ENCODE measurements around the gene MUC5AC. TPM values are rescaled to one million over a fixed set of nuclear protein-coding genes. Genes with fewer than 3 reads are reported as not detected.
"Not testable (repeated sequence)": the region's sequence is repeated elsewhere in the genome, so short reads cannot be mapped to it uniquely, and the experiment has no call there.

MUC5AC gene
- total RNA-seq, 1 donor from 2014 or later = not detected

DNA sequence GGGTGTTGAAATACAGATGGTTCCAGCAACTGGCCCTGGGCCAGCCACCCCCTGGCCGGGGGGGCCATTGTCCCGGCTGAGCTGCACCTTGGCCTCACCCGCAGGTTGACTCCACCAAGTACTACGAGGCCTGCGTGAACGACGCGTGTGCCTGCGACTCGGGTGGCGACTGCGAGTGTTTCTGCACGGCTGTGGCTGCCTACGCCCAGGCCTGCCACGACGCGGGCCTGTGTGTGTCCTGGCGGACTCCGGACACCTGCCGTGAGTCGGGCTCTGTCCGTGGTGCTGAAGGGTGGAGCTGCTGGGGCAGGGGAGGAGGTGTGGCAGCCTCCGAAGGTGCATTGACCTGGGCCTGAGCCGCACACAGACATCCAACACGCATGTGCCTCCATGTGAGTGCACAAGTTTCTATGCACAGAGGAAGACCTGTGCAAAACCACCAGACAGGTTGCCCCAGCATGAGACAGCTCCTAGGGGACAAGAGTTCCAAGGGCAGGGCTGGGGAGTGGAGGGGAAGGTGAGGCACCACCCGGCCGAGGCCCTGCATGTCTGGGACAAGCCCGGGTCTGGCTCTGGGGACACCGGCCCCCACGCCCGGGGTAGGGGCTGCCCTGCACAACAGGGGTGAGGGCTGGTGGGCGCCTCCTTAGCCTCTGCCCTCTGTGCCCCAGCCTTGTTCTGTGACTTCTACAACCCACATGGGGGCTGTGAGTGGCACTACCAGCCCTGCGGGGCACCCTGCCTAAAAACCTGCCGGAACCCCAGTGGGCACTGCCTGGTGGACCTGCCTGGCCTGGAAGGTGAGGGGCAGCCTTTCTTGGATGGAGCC is 81.2 kb downstream of the MUC5AC start:
- Mint-ChIP-seq H3K36me3 (ENCODE audit: low read depth, unreplicated experiment) (no peaks in the 10 kb centered on the region), H3K4me3 (ENCODE audit: unreplicated experiment) (no peak overlapping the region), H3K27ac (ENCODE audit: unreplicated experiment) (no peak overlapping the region), H3K9me3 (ENCODE audit: unreplicated experiment) (peaks cover 6% of the 10 kb centered on the region), H3K4me1 (ENCODE audit: unreplicated experiment) (no peaks in the 10 kb centered on the region), H3K27me3 (ENCODE audit: unreplicated experiment) (peaks cover 16% of the 10 kb centered on the region)
- DNase-seq (ENCODE audit: low spot score) = peak; percentile 52
- TF ChIP-seq CTCF (IDR thresholded peaks at IDR 0.05; ENCODE audit: unreplicated experiment) = no peak

DNA sequence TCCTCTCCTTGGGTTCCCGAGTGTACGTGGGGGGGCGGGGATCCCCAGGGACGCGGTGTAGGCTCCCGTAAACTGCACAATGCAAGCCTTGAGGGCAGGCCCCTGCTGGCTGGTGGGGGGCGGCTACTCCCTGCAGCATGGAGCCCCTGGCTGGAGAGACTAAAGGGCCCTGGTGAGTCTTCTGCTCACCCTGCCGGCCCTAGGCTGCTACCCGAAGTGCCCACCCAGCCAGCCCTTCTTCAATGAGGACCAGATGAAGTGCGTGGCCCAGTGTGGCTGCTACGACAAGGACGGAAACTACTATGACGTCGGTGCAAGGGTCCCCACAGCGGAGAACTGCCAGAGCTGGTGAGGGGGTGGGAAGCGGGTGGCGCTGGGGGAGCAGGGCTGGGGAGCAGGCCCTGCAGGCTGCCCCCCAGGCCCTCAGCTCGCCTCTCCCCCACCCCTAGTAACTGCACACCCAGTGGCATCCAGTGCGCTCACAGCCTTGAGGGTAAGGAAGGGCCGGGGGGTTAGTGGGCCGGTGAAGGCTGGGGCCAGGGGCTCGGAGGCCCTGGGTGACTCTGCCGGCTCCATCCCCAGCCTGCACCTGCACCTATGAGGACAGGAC is 81.9 kb downstream of the MUC5AC start:
- Mint-ChIP-seq H3K36me3 (ENCODE audit: low read depth, unreplicated experiment) (no peaks in the 10 kb centered on the region), H3K27ac (ENCODE audit: unreplicated experiment) (no peak overlapping the region), H3K4me3 (ENCODE audit: unreplicated experiment) (no peak overlapping the region), H3K4me1 (ENCODE audit: unreplicated experiment) (no peaks in the 10 kb centered on the region), H3K27me3 (ENCODE audit: unreplicated experiment) (peaks cover 16% of the 10 kb centered on the region), H3K9me3 (ENCODE audit: unreplicated experiment) (peaks cover 6% of the 10 kb centered on the region)
- no peak for DNase-seq (ENCODE audit: low spot score)
- TF ChIP-seq CTCF (IDR thresholded peaks at IDR 0.05; ENCODE audit: unreplicated experiment) = no peak

- no peak overlapping the region for H3K4me3 Mint-ChIP-seq (ENCODE audit: unreplicated experiment)
- H3K4me1 Mint-ChIP-seq (ENCODE audit: unreplicated experiment) = no peaks in the 10 kb centered on the region
- no peak overlapping the region for H3K27ac Mint-ChIP-seq (ENCODE audit: unreplicated experiment)
- H3K36me3 Mint-ChIP-seq (ENCODE audit: low read depth, unreplicated experiment) = no peaks in the 10 kb centered on the region
- TF ChIP-seq CTCF (IDR thresholded peaks at IDR 0.05; ENCODE audit: unreplicated experiment) = no peak
- DNase-seq (ENCODE audit: low spot score) = no peak
- peaks cover 18% of the 10 kb centered on the region for H3K27me3 Mint-ChIP-seq (ENCODE audit: unreplicated experiment)
- H3K9me3 Mint-ChIP-seq (ENCODE audit: unreplicated experiment) = peaks cover 7% of the 10 kb centered on the region
These were observed 83.0 kb downstream of the MUC5AC start for GRCh38 chr11:1240771-1241170.

DNA sequence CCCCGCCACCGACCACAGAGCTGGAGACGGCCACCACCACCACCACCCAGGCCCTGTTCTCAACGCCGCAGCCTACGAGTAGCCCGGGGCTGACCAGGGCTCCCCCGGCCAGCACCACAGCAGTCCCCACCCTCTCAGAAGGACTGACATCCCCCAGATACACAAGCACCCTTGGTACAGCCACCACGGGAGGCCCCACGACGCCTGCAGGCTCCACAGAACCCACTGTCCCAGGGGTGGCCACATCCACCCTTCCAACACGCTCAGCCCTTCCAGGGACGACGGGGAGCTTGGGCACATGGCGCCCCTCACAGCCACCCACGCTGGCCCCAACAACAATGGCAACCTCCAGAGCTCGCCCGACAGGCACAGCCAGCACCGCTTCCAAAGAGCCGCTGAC is 84.0 kb downstream of the MUC5AC start:
- H3K9me3 Mint-ChIP-seq (ENCODE audit: unreplicated experiment) = peaks cover 11% of the 10 kb centered on the region
- no peak for DNase-seq (ENCODE audit: low spot score)
- H3K27ac Mint-ChIP-seq (ENCODE audit: unreplicated experiment) = no peak overlapping the region
- no peak overlapping the region for H3K4me3 Mint-ChIP-seq (ENCODE audit: unreplicated experiment)
- no peaks in the 10 kb centered on the region for H3K4me1 Mint-ChIP-seq (ENCODE audit: unreplicated experiment)
- peaks cover 4% of the 10 kb centered on the region for H3K36me3 Mint-ChIP-seq (ENCODE audit: low read depth, unreplicated experiment)
- peaks cover 21% of the 10 kb centered on the region for H3K27me3 Mint-ChIP-seq (ENCODE audit: unreplicated experiment)
- no peak for TF ChIP-seq CTCF (IDR thresholded peaks at IDR 0.05; ENCODE audit: unreplicated experiment)

DNA sequence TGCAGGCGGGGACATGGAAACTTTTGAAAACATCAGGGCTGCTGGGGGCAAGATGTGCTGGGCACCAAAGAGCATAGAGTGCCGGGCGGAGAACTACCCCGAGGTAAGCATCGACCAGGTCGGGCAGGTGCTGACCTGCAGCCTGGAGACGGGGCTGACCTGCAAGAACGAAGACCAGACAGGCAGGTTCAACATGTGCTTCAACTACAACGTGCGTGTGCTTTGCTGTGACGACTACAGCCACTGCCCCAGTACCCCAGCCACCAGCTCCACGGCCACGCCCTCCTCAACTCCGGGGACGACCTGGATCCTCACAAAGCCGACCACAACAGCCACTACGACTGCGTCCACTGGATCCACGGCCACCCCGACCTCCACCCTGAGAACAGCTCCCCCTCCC is 84.5 kb downstream of the MUC5AC start:
- DNase-seq (ENCODE audit: low spot score) = no peak
- Mint-ChIP-seq H3K36me3 (ENCODE audit: low read depth, unreplicated experiment) (peaks cover 4% of the 10 kb centered on the region), H3K27me3 (ENCODE audit: unreplicated experiment) (peaks cover 21% of the 10 kb centered on the region), H3K4me3 (ENCODE audit: unreplicated experiment) (no peak overlapping the region), H3K27ac (ENCODE audit: unreplicated experiment) (no peak overlapping the region), H3K4me1 (ENCODE audit: unreplicated experiment) (no peaks in the 10 kb centered on the region), H3K9me3 (ENCODE audit: unreplicated experiment) (peaks cover 11% of the 10 kb centered on the region)
- no peak for TF ChIP-seq CTCF (IDR thresholded peaks at IDR 0.05; ENCODE audit: unreplicated experiment)

GRCh38 chr11:1242751-1243150 is 85.0 kb downstream of the MUC5AC start:
- Mint-ChIP-seq H3K9me3 (ENCODE audit: unreplicated experiment) (peaks cover 11% of the 10 kb centered on the region), H3K27me3 (ENCODE audit: unreplicated experiment) (peaks cover 21% of the 10 kb centered on the region)
- H3K36me3 Mint-ChIP-seq (ENCODE audit: low read depth, unreplicated experiment); H3K4me1 Mint-ChIP-seq (ENCODE audit: unreplicated experiment); DNase-seq (ENCODE audit: low spot score); H3K27ac Mint-ChIP-seq (ENCODE audit: unreplicated experiment); H3K4me3 Mint-ChIP-seq (ENCODE audit: unreplicated experiment): not testable (repeated sequence)

GRCh38 chr11:1243521-1243920 is 85.8 kb downstream of the MUC5AC start:
- H3K4me1 Mint-ChIP-seq (ENCODE audit: unreplicated experiment); H3K4me3 Mint-ChIP-seq (ENCODE audit: unreplicated experiment); H3K36me3 Mint-ChIP-seq (ENCODE audit: low read depth, unreplicated experiment); H3K27ac Mint-ChIP-seq (ENCODE audit: unreplicated experiment); DNase-seq (ENCODE audit: low spot score): not testable (repeated sequence)
- H3K27me3 Mint-ChIP-seq (ENCODE audit: unreplicated experiment) = peaks cover 16% of the 10 kb centered on the region
- H3K9me3 Mint-ChIP-seq (ENCODE audit: unreplicated experiment) = peaks cover 11% of the 10 kb centered on the region
